NCI-H128 (cell line): ENCODE results near the gene S100A5.
"Not testable (repeated sequence)": the region's sequence is repeated elsewhere in the genome, so short reads cannot be mapped to it uniquely, and the experiment has no call there.

Experiments used
- DNase-seq: peaks from one replicate; lab custom pipeline; 2025; ENCODE audit not compliant: unreplicated experiment; lab: John Stamatoyannopoulos, UW

Gene S100A5

GRCh38 chr1:153535242-153536011 lies 5.3 kb downstream of the S100A5 start, which contains the start of gene S100A6:
S100A6 (minus strand) TSS chr1:153535991; CDS start chr1:153535339, 652 bp downstream.
- no peak for DNase-seq

DNA sequence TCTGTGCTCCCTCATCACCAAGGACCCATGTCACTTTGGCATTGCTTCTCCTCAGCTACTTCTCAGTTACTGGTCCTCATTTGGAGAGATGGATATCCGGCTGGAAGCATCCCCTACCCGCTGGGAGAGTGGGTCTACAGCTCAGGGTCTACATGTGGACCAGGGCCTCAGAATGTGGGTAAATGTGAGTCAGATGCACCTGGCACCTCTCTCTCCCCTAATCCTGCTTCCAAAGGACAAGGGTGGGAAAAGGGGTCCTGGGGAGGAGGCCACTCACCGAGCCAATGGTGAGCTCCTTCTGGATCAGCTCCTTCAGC lies 5.9 kb downstream of the S100A5 start:
- no peak for DNase-seq

DNA sequence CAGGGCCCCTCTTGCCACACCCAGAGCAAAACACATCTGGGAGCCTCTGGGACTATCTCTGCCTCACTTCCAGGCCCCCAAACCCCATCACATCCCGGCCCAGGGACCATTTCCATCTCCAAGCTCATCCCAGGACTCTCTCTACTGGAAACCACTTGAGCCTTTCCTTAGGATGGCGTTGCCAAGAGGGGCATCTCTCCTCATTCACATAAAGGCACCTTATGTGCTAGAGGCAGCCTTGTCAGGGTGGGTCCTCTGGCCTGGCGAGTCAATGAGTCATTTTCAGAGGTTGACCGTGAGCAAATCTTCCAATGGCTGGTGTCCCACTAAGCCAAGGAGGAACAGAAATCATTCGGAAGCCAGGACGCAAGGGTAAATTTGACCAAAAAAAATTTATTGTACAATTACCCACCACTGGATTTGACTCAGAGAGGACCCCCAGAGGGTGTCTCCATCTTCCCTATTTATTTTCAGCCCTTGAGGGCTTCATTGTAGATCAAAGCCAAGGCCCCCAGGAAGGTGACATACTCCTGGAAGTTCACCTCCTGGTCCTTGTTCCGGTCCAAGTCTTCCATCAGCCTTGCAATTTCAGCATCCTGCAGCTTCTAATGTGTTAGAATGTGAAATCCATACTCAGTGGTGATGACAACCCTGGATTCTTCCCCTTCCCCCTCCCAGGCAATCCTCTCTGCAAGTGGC lies 6.4 kb downstream of the S100A5 start:
- no peak for DNase-seq

DNA sequence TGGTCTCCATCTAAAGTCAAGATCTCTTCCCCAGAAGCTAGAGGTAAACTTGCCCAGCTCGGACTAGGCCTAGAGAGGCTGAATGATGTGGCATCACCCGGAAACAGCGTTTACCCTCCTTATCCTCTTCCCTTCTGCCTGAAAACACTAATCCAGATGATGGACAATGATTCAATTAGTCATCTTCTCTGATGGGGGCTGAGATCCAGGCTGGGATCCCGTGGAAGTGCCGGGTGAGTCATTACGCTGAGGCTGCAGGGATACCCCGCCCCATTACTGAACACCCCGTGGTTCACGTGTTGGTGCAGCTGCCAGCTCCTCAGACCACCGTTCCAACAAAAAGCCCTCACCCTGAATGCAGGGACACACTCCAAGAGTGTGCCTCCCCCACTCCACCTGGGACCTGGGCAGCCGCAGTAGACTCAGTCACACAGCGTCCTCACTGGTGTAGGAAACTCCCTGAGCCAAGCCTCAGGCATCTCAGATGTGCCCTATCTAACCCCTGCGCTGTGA lies 7.0 kb downstream of the S100A5 start:
- DNase-seq, result no peak

DNA sequence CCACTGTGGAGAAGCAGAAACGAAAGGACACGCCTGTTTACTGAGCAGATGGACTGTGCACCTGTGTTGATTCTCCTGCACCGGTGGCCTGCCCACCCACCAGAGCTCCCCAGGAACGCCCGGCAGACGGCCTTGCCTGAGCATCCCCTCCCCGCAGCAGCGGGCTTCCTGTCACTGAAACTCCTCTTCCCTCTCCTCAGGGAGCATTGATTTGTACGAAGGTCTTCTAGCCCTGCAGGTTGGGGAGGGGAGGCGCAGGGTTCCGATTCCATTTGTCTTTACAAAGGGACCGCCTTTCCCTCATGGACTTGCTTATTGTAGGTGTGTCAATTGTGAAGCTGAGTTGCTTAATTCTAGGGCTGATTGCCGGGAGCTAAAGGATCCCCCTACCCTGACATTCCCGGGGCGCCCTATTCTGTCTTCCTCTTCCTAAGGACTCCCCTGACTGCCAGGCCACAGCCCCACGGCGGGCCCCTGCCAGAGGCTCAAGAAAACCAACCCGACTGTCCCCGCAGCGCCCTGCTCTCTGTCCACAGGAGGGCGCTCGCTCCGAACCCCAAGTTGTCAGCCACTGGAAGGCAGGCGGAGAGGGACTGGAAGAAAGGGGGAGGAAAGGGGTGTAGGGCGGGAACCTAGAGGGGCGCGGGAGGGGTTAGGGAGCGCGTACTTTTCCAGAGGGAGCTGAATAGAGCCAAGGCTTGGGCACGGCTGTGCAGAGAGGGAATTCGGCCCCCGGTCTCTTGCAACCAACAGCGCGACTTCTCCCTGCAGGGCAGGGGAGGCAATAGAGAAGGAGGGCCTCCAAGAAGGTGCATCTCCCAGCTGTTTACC lies 7.8 kb downstream of the S100A5 start:
- peak; percentile 91 for DNase-seq

DNA sequence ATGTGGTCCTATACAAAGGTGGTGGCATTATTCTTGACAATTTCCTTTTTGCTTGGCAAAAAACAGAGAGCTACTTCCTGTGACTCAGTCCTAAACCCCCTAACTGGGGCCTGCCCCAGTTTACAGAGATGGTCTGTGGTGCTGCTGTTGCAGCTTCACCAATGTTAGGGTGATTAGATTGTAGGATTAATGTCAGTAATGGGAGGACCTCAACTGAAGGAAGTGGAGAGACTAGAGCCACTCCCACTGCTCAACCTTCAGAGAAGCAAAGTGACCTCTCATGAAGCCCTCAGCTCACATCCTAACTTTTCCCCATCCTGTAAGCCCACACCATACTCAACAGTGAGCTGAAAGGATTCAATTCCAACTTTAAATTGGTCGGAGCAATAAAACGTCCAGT lies 8.6 kb downstream of the S100A5 start:
- no peak for DNase-seq

DNA sequence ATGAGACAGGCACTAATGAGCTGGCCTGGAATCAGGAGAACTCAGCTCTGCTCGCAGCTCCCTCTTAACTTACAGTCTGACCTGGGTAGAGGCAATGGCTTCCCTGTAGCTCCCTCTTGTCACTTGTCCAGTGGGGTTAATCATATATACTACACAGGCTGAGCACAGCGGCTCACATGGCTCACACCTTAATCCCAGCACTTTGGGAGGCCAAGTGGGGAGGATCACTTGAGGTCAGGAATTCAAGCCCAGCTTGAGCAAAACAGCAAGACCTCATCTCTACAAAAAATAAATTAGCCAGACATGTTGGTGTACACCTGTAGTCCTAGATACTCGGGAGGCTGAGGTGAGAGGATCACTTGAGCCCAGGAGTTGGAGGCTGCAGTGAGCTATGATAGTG lies 9.1 kb downstream of the S100A5 start:
- no peak for DNase-seq

DNA sequence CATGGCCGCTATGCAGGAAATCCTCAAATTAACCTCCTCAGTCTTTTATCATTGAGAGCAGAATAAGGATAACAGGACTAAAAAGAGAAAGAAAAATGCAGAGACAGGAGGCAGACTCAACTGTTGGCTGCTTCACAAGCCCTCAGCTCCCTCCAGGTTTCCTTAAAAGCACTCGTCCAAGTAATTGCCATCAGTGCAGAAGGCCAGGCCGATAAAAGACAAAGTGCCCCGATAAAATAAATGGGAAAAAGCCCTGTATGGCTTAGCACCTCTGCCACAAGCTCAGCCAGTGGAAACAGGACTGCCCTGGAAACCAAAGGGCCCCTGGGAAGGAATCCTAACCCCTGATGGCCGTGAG lies 13.1 kb downstream of the S100A5 start:
- DNase-seq, result no peak

- DNase-seq, result no peak
Measured at GRCh38 chr1:153527023-153527682, 13.6 kb downstream of the S100A5 start.

- DNase-seq, result no peak
Measured at GRCh38 chr1:153526132-153526543, 14.6 kb downstream of the S100A5 start.

DNA sequence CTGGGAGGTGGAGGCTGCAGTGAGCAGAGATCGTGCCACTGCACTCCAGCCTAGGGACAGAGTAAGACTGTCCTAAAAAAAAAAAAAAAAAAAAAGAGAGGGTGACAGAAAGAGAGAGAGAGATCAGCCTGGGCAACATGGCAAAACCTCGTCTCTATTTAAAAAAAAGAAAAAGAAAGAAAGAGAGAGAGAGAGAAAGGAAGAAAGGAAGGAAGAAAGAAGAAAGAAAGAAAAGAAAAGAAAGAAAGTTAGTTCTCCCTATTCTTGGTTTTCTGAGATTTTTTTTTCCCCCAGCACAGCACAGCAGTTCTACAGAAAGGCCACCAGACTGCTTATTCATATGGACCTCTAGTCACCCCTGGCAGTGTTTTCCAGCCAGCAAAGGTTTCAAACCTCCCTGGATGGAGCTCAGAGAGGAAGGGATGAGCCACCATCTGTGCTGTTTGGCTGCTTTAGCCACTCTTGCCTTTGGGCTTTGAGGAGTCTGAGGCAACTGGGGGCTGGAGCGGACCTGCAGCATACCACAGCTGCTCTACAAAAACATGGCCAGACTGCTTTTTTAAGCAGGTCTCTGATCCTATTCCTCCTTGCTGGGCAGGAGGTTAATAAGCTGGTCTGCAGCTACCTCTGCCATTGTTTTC lies 15.5 kb downstream of the S100A5 start:
- no peak for DNase-seq

DNA sequence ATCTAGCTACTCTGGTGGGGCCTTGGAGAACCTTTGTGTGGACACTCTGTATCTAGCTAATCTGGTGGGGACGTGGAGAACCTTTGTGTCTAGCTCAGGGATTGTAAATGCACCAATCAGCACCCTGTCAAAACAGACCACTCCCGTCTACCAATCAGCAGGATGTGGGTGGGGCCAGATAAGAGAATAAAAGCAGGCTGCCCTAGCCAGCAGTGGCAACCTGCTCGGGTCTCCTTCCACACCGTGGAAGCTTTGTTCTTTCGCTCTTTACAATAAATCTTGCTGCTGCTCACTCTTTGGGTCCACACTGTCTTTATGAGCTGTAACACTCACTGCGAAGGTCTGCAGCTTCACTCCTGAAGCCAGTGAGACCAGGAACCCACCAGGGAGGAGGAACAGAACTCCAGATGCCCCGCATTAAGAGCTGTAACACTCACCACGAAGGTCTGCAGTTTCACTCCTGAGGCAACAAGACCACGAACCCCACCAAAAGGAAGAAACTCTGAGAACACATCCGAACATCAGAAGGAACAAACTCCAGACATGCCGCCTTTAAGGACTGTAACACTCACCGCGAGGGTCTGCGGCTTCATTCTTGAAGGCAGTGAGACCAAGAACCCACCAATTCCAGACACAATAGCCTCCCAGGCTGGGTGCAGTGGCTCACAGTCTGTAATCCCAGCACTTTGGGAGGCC lies 18.2 kb downstream of the S100A5 start:
- DNase-seq, result not testable (repeated sequence)

GRCh38 chr1:153521808-153522207 lies 18.9 kb downstream of the S100A5 start:
- DNase-seq, result not testable (repeated sequence)

DNA sequence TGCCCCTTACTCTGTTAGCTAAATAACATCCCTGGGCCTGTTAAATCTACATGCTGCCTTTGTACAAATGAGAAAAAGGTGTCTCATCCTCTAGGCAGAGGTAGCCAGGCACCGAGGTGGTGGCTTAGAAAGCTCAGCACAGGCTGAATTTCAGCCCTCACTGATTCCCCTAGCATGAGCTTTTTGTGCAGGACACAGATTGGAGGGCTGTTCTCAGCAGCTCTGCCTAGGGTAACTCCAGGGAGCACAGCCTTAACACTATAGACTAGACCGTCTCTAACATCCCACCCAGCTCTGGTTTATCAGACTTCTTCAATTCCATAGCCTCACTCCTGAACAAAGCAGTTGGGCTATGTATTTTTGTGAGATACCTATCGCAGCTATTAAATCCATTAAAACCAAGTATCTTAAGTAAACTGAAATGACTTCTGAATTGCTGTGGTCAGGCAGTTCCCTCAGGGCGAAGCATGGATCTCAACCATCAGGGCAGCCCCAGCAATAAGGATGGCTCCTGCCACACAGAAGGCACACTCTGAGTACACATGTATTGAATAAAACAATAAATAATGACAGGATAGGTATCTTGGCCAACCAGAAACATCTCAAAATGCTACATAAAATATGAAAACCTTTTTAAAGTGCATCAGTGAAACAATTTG lies 19.8 kb downstream of the S100A5 start:
- DNase-seq, result no peak

GRCh38 chr1:153520137-153520691 lies 20.5 kb downstream of the S100A5 start:
- not testable (repeated sequence) for DNase-seq

GRCh38 chr1:153519242-153519641 lies 21.5 kb downstream of the S100A5 start:
- no peak for DNase-seq

- no peak for DNase-seq
Measured at GRCh38 chr1:153515504-153516394, 25.0 kb downstream of the S100A5 start.

DNA sequence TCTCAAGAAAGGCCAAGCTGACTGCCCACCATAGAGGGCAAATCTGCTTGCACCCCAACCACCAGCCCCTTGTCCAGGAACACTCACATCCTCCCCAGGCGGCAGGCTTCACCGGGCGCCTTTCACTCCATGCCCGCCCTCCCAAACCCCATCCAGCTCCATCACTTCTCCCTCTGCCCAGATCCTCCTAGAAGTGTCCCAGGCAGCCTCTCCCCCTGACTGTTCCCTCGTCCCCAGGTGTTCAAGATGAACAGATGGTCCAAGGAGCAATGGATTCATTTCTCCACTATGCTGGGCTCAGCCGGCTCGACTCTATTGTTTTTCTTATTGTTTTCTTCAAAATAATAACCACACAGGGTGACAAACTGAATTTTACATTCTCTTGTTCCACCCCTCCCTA lies 27.1 kb downstream of the S100A5 start:
- no peak for DNase-seq
